GM12875 (cell line): ENCODE results near the gene CRADD.
"Not testable (repeated sequence)": the region's sequence is repeated elsewhere in the genome, so short reads cannot be mapped to it uniquely, and the experiment has no call there.

Source experiments
- H3K4me3 ChIP-seq: one replicate; pipeline ENCODE4 v1.5.1; 2011; ENCODE audit warnings: low read depth, low read length, control low read depth
- TF ChIP-seq, protein P1 (sequence below): IDR thresholded peaks from 2 replicates; pipeline ENCODE4 v1.5.1; 2011; ENCODE audit warnings: low read depth, mild to moderate bottlenecking, control low read depth, inconsistent platforms, low read length, moderate library complexity, borderline replicate concordance; ENCODE audit not compliant: insufficient read depth

The CRADD gene

DNA sequence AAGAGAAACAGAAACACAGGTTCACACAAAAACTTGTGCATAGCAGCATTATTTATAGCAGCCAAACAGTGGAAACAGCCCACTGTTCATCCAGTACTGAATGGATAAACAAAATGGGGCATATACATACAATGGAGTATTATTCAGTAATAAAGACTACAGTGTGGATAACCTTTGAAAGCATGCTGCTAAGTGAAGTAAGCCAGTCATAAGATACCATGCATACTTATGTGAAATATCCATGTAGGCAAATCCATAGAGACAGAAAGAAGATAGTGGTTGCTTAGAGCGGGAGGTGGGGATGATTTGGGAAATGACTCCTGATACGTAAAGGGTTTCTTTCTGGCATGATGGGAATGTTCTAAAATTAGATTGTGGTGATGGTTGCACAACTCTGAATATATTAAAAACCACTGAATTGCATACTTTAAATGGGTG lies 99.4 kb downstream of the CRADD start:
- TF ChIP-seq, protein P1, sequence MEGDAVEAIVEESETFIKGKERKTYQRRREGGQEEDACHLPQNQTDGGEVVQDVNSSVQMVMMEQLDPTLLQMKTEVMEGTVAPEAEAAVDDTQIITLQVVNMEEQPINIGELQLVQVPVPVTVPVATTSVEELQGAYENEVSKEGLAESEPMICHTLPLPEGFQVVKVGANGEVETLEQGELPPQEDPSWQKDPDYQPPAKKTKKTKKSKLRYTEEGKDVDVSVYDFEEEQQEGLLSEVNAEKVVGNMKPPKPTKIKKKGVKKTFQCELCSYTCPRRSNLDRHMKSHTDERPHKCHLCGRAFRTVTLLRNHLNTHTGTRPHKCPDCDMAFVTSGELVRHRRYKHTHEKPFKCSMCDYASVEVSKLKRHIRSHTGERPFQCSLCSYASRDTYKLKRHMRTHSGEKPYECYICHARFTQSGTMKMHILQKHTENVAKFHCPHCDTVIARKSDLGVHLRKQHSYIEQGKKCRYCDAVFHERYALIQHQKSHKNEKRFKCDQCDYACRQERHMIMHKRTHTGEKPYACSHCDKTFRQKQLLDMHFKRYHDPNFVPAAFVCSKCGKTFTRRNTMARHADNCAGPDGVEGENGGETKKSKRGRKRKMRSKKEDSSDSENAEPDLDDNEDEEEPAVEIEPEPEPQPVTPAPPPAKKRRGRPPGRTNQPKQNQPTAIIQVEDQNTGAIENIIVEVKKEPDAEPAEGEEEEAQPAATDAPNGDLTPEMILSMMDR: no peak
- H3K4me3 ChIP-seq: no peak overlapping the region

DNA sequence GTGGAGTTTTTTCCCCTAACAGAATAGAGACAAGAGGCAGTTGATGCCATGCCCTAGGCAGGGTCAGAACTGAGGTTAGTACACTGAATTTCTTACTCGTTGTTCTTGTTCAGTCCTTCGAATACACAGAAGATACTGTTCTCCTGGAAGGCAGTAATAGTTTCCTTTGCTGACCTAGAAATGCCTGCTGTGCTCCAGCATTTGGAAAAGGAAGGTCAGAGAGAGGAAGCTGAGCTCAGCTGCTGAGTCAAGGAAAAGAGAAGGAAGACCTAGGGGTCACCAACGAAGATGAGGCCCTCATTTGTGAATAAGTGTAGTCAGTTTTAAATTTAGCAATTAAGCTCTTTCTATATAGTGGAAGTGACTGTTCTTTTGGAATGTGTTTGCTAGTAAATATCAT lies 100.1 kb downstream of the CRADD start:
- TF ChIP-seq, protein P1: no peak
- no peak overlapping the region for H3K4me3 ChIP-seq

DNA sequence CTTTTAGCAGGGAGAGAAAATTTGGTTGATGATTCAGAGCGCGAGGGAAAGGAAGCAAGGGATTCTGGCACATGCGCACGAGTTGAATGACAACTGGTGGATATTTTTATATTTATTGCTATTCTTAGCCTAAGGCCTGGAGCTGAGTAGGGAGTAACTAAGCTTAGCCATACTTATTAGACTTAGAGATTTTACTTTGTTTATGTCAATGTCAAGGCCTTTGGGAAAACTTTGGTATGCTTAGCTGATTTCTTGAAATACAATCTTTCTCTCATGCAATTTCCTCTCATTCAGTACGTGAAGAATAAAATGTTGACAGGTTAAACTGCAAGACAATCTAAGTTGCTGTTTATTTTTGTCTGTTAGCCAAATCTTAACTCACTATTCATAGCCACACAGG lies 101.1 kb downstream of the CRADD start:
- H3K4me3 ChIP-seq: no peak overlapping the region
- TF ChIP-seq, protein P1: no peak

DNA sequence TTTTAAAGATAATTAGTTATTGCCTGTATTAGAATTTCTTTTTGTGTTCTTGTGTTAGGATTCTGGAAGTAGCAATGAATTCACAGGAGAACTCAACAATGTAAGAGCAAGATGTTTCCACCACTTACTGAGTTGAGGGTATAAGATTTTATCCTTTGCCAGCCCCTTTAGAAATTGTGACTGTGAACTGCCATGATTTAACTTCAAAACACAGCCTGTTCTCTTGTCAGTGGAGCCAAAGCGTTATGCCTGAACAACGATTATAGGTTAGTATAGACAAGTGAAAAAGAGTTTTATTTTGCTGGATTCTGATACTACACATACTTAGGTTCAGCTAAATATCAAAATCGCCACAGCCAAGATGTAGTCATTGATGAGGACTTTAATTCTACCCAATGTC lies 101.6 kb downstream of the CRADD start:
- TF ChIP-seq, protein P1: no peak

DNA sequence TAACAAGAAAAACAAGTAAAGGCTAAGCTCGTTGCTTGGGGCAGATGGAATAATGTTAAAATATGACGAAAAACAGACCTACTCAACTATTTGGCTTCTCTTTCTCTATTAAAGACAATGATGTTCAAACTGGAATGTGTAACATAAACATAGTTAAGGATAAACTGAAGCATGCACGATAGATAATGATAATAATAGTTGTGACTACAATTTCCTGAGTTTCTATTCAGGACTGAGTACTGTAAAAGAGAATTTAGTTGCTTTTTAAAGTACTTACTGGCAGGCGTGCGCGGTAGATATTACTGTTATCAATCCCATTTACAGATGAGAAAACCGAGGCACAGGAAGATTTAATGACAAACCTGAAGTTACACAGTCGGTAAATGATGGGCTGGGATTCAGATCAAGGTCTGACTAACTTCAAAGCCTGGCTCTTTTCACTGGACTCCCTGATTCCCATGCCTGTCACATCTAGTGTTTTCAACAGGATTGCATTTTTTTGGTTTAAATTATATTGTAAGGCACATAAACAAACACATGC lies 103.0 kb downstream of the CRADD start:
- TF ChIP-seq, protein P1: no peak
- H3K4me3 ChIP-seq: no peak overlapping the region

More for the DNA sequence above, 101.6 kb downstream of the CRADD start:
- H3K4me3 ChIP-seq: no peak overlapping the region

DNA sequence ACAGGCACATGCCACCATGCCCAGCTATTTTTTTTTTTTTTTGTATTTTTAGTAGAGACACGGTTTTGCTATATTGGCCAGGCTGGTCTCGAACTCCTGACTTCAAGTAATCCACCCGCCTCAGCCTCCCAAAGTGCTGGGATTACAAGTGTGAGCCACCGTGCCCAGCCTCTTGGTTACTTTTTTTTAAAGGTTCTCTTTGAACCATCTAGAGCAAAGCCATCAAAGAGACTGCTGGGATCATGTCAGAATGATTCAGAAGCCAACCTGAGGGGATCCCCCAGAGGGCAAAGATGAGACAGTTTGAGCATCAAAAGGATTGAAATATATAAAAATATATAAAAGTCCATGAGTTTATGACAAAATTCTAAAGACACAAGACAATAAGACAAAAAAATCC lies 103.7 kb downstream of the CRADD start:
- H3K4me3 ChIP-seq: not testable (repeated sequence)

DNA sequence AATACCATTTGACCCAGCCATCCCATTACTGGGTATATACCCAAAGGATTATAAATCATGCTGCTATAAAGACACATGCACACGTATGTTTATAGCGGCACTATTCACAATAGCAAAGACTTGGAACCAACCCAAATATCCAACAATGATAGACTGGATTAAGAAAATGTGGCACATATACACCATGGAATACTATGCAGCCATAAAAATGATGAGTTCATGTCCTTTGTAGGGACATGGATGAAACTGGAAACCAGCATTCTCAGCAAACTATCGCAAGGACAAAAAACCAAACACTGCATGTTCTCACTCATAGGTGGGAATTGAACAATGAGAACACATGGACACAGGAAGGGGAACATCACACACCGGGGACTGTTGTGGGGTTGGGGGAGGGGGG lies 104.8 kb downstream of the CRADD start:
- not testable (repeated sequence) for H3K4me3 ChIP-seq

DNA sequence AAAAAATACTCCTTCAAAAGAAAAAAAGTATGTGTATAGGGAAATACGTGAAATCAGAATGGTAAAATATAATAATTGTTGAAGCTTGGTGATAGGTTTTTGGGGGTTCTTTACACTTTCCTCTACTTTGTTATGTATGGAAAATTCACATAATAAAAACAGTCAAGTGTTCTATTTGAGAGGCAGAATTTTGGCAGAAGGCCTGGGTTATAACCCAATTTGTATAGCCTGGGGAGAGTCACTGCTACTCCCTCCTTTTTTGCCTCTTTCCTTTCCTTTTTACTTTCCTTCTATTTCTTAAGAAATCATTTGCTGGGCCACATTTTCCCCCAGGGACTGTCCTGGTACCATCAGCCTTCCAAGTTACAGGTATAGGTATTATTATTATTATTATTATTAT lies 105.7 kb downstream of the CRADD start:
- H3K4me3 ChIP-seq: no peak overlapping the region
- TF ChIP-seq, protein P1: no peak
